Subcutaneous adipose tissue (tissue), 4 donors: ENCODE results near the gene LAMB1. TPM values are rescaled to one million over a fixed set of nuclear protein-coding genes. Genes with fewer than 3 reads are reported as not detected.

Experiments
- CTCF ChIP-seq: fragments of 450-650 bp; IDR thresholded peaks from one replicate; pipeline ENCODE4 v1.5.1; 2016; ENCODE audit warnings: low read depth, mild to moderate bottlenecking, control low read depth, antibody characterized with exemption, moderate library complexity
- total RNA-seq, 4 donors: library from RNA; depleted of rRNA; stranded (reverse); fragments of >200 nt; gene quantifications; one replicate each; pipeline ENCODE4 v1.1.0, GENCODE V29; 2016

LAMB1 gene
- total RNA-seq, 4 donors from 2014 or later = 218 to 376 (median 309) TPM

GRCh38 chr7:107922886-107923285 is 80.1 kb downstream of the LAMB1 start:
- no peak for TF ChIP-seq CTCF

GRCh38 chr7:107920048-107920772 is 82.8 kb downstream of the LAMB1 start:
- no peak for TF ChIP-seq CTCF

- no peak for TF ChIP-seq CTCF
Measured at GRCh38 chr7:107918948-107919347, 84.0 kb downstream of the LAMB1 start.

- TF ChIP-seq CTCF = no peak
Measured at GRCh38 chr7:107917763-107918651, 85.0 kb downstream of the LAMB1 start.

- TF ChIP-seq CTCF = no peak
Measured at GRCh38 chr7:107915541-107915940, 87.4 kb downstream of the LAMB1 start.

GRCh38 chr7:107914831-107915230 is 88.1 kb downstream of the LAMB1 start:
- TF ChIP-seq CTCF = no peak

- no peak for TF ChIP-seq CTCF
Measured at GRCh38 chr7:107913851-107914250, 89.1 kb downstream of the LAMB1 start.
